ENCODE measurements around the gene MYCBPAP.

The MYCBPAP gene

DNA sequence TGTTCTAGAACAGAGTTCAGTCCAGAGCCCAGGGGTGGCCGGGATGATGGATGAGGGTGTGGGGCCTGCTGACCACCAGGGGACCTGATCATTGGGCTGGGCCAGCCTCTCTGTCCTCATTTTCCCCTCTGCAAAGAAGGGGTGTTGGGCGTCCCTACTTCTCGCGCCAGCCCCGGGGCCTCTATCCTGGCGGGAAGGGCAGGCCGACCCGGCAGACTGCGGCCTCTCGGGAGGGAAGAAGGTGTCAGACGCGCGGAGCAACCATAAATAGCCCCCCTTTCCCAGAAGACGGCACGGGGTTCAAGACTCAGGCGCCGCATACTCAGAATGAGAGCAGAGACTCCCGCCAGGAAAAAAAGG, 50.3 kb downstream of the MYCBPAP start:
- DNase-seq: no peak

DNA sequence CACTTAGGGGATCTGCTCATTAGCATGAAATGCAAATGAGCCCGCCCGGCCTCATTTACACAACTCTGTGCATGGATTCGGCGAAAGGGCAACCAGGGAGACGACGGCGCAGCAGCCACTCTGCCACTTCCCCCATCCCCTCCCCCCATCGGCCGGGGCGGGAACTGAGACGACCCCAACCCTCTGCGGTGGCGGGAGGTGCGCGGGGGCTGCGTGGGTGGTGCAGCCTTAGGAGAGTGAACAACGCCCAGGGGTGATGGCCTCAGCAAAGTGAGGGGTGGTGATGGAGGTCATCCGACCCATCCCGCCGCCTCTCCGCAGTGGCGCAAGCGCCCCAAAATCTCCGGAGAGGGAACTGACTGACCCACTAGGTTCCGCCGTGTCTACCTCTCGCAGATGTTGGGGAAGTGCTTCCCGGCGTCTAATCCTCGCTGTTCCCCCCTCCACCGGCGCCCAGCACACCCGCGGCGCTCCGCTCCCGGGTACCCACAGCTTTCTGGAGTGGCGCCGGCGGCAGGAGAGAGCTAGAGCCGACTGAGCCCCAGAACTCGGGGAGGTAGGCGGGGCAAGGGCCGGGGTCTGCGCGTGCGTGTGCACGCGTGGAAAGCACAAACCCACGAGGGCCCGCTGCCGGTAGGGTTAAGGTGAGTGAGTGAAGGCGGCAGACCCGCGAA, 50.8 kb downstream of the MYCBPAP start:
- no peak for DNase-seq

DNA sequence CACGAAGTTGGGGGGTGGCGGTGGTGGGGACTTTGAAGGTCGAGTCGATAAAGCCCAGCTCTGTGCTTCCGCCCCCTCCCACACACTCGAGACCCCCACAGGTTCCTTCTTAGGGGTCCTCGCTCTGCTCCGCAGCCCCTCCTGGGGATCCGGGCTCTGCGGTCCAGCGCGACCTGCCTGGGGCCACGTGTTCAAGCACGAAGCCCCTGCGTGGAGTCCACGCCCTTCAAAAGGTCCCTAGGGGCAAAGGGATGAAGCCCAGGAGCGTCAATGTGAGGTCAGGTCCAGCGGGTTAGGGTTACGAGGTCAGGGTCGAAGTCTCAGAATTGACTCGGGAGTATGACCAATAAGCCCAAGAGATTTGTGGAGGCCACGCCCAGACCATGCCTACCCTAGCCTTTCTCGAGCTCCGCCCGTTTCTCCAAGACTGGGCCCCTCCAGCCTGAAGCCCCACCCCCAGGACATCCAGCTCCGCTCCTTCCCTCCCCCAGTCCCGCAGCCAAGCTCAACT, 51.5 kb downstream of the MYCBPAP start:
- DNase-seq: peak; percentile 33

DNA sequence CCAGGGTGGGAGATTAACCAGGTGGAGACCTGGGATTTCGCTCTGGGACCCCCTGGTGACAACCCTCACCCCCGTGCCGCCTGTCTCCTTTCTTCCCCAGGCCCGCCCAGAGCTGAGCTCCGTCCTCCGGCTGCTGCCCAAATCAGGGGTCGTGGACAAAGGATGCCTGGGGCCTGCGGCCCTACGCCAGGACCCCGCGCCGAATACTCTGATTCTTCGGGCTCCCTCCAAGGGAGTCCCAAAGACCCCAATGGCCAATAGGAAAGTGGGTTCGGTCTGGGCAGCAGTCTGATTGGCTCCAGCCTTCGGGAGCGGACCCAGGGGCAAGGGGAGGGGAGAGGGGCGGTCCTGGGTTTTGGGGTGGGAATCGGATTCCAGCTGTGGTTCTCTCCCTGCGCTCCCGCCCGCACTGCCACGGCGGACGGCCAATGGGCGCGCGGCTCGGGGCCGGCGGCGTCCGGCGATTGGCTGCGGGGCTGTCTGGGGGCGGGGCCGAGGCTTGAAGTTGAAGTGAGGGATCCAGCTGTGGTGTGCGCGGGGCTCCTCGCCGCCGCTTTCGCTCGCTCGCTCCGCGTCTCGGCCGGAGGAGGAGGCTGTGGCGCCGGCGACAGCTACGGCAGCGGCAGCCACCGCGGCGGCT, 52.1 kb downstream of the MYCBPAP start, which contains the start of gene CACNA1G:
Gene CACNA1G (plus strand): TSS at position 531 of the 640 bp plus-strand sequence. CDS start 745 bp downstream, outside the sequence.
- DNase-seq: peak; percentile 90

DNA sequence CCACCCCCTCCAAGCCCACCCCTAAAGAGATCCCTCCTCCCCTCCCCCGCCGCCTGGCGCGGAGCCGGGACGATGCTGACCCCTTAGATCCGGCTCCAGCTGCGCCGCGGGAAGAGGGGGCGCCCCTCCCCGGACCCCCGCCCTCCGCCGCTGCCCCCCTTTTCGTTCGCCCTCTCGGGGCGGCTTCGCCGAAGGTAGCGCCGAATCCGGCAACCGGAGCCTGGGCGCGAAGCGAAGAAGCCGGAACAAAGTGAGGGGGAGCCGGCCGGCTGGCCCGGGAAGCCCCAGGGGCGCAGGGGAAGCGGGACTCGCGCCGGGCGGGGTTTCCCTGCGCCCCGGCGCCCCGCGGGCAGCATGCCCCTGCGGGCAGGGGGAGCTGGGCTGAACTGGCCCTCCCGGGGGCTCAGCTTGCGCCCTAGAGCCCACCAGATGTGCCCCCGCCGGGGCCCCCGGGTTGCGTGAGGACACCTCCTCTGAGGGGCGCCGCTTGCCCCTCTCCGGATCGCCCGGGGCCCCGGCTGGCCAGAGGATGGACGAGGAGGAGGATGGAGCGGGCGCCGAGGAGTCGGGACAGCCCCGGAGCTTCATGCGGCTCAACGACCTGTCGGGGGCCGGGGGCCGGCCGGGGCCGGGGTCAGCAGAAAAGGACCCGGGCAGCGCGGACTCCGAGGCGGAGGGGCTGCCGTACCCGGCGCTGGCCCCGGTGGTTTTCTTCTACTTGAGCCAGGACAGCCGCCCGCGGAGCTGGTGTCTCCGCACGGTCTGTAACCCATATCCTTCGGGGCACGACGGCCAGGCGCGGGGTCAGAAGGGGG, 52.9 kb downstream of the MYCBPAP start:
- peak; percentile 26 for DNase-seq

DNA sequence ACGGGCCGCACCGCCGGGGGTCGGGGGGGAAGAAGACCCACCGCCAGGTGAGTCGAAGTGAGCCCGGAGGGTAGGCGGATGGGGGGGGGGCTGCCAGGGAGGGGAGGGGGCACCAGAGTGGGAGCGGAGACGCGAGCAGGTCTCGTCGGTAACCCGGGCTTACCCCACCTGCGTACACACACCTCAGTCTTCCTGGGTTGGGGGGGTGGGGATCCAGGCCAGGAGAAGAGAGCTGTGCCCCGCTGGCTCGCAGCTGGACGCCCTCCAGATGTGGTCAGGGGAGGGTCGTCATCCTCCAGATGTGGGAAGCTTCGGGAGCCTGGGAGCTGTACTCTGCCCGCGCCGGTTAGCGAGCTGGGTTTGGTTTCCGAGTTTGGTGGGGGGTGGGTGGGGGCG, 53.5 kb downstream of the MYCBPAP start:
- no peak for DNase-seq

DNA sequence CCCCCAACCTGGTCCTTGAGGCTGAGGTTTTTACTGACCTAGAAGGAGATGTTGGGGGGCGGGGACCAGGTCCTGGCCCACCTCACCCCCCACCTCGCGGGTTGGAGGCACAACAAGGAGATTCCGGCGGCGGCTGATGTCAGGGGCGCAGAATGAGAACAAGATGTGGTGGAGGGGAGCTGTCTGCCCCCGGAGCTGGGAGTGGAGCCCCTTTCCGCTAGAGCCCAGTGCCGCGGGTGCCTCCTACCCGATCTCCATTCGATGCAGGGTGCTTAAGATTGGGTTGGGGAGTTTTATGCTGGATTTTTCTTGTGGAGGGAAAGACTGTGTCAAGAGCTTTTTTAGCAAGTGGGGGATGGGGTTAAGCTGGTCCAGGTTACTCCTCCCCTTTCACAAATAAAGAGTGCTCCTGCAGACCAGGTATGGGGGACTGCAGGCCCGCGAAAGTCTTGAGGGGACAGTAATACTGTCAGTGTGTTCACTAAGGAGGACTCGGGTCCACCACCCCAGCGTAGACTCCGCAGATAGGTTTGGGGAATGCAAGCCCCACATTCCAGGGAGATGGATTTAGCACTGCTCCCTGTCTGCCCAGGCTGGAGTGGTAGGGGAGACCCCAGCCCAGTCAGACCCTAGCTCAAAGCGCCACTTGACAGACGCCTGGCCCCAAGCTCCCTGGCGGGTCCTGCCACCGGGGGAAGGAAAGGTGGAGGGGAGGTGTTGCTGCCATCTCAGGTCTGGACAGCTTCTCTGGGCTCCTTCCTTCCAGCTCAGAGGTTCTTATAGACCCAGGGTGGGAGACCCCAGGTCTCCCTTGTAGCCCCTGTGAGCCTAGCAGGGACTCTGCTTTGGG, 54.2 kb downstream of the MYCBPAP start:
- no peak for DNase-seq

DNA sequence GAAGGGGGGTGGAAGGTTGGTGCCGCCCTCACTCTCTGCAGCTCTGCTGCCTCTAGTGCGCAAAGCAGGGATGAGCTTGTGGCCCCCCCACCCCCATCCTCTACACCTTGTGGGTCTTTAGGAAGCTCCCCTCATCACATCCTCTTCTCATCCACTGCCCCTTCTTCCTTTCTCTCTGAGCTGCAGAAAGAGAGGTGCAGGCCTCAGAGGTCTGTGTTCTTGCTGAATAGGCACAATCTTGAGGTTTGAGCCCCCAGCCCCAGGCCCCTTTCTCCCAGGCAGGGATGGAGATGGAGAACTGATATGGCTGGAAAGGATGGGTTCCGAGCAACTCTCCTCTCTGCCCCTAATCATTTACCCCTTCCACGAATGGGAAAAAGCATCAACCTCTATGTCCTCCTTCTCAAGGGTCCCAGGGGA, 54.9 kb downstream of the MYCBPAP start:
- DNase-seq: no peak

DNA sequence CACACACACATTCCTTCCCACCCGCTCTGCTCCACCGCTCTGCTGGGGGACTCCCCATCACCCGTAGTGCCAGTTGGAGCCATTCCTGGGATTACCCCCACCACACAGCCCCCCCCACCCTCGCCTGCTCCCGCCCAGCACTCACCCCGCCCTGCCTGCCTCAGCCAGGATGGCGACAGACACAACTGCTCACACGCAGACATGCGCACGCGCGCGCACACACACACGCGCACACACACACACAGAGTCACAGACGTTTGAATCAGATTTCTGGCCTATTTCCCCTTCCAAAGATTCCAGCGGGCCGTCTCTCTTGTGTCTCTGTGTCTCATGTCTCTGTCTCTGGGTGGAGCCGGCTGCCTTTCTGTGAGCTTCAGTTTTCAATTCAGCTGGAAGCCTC, 56.7 kb downstream of the MYCBPAP start:
- DNase-seq: no peak

DNA sequence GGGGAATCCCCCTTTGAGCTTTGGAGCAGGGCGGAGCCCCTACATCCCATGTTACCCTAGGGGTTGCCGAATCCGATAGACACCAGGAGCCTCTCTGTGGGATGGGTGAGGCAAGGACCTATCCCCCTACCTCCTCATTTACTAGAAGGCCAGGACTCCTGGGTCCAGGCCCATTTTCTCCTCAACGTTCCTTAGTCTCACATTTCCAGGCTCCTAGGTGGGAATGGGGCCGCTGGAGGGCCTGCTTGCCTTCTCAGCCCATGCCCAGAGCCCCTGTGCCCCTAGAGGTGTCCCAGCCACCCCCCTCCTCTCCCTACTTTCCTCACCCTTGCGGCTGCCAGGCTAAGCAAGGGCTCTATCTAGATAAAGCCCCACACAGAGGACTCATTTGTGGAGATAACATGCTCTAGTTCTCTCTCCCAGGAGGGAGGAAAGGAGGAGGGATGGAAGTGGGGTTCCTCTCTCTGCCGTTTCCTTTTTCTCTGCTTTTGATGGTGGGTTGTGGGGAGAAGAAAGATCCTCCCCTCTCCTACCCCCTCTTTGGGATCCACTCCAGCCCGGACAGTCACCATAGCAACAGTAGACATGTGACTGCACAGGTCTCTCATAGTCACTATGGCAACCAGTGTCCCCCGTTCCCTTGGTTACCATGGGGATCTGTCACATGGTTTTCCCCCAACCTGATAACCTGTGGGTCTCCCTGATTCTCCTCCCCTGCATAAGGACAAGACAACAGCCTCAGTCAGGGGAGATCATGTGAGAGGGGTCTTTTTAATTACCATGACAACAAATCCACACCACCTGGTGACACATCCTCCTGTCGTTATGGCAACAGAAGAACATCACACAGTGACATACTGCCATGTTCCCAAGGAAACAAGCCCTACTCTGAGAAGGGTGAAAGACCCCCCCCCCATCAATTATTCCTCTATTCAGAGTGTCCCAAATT, 57.4 kb downstream of the MYCBPAP start:
- DNase-seq: peak; percentile 42

DNA sequence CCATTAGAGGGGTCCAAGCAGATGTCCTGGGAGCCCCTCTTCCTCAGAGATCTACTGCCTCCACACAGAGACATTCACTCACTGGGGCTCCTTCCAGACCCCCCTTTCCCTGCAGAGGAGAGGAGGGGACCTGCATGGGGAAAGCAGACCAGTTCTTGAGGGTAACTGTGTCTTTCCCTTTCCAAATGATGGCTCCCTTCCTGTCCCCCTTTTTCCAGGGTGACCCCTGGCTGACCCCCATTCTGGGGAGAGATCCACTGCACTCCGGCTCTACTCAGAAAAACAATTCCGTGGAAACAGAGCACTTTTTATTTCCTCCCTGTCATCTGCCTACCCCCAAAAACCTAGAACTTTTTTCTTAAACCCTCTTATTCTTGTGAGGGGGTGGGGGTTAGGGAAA, 58.6 kb downstream of the MYCBPAP start:
- no peak for DNase-seq

DNA sequence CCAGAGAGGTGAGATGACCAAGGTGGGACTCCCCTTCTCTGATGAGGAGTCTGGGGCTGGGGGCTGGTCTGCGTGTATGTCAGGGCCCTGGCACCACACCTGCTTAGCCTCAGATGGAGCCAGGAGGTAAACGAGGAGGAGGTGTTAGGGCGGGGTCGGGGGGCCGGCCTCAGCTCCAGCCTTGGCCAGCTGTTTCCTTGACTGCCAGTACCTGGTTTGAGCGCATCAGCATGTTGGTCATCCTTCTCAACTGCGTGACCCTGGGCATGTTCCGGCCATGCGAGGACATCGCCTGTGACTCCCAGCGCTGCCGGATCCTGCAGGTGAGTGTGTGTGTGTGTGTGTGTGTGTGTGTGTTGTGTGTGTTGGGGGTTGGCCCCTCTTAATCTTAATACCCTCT, 60.4 kb downstream of the MYCBPAP start:
- DNase-seq: no peak

DNA sequence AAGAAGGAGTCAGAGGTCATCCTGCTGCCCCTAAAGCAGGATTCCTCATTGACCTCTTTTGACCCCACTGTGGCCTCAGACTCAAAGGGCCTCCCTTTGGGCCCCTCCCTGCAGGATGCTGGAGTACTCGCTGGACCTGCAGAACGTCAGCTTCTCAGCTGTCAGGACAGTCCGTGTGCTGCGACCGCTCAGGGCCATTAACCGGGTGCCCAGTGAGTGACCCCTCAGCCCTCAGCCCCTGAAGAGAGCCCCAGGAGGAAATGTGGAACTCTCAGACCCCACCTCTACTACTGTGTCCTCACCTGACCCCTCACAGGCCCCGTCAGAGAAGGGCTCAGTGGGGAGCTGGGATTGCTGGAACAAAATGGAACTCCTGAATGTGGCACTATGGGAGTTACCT, 61.4 kb downstream of the MYCBPAP start:
- DNase-seq: no peak

DNA sequence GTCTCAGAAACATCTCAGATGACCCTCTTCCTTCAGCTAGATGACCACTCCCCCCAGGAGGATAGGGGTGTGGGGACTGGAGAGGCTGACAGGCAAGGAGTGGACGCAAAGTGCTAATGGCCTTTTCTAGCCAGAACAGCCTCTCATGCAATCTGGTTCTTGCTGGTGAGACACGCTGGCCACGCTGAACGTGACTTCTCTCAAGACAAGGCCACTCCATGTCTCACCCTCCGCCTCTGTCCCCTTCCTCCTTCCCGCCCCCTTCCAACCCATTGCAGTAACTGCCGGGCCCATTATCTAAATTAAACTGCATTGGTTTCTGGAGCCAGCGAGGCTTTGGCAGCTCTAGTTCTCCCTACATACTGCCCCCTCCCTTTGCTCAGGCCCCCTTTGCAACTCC, 61.8 kb downstream of the MYCBPAP start:
- DNase-seq: no peak

DNA sequence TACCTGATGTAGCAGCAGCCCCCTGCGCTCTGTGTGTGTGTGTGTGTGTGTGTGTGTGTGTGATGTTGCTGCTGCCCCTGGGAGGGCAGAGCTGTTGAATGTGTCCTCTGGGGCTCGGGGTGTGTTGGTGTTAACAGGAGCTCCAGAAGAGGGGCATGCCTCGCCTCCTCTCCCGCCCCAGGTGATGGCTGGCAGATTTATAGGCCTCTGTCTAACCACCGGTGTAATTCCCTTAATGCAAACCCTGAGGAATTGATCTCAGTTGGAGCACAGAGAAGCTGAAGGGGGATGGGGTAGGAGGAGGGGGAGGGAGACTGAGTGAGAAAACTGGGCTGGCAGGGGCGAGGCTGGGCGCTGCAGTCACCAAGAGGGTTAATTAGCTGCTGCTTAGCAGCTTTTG, 62.3 kb downstream of the MYCBPAP start:
- DNase-seq: no peak

DNA sequence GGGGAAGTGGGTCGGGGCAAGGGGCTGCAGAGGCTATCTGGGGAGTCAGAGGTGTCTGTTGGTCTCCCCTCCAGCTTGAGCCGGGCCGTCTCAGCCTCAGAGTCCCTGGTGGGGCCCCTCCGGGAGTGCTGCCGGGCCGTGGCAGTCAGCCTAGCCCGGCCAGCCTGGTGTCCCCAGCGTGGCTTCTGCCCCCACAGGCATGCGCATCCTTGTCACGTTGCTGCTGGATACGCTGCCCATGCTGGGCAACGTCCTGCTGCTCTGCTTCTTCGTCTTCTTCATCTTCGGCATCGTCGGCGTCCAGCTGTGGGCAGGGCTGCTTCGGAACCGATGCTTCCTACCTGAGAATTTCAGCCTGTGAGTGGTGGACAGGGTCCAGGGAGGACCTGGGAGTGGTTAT, 63.4 kb downstream of the MYCBPAP start:
- DNase-seq: no peak

DNA sequence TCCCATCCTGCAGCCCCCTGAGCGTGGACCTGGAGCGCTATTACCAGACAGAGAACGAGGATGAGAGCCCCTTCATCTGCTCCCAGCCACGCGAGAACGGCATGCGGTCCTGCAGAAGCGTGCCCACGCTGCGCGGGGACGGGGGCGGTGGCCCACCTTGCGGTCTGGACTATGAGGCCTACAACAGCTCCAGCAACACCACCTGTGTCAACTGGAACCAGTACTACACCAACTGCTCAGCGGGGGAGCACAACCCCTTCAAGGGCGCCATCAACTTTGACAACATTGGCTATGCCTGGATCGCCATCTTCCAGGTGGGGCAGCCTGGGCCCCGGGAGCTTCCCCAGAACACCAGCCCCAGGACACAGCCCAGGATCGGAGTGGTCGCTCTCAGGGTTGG, 64.3 kb downstream of the MYCBPAP start:
- no peak for DNase-seq

DNA sequence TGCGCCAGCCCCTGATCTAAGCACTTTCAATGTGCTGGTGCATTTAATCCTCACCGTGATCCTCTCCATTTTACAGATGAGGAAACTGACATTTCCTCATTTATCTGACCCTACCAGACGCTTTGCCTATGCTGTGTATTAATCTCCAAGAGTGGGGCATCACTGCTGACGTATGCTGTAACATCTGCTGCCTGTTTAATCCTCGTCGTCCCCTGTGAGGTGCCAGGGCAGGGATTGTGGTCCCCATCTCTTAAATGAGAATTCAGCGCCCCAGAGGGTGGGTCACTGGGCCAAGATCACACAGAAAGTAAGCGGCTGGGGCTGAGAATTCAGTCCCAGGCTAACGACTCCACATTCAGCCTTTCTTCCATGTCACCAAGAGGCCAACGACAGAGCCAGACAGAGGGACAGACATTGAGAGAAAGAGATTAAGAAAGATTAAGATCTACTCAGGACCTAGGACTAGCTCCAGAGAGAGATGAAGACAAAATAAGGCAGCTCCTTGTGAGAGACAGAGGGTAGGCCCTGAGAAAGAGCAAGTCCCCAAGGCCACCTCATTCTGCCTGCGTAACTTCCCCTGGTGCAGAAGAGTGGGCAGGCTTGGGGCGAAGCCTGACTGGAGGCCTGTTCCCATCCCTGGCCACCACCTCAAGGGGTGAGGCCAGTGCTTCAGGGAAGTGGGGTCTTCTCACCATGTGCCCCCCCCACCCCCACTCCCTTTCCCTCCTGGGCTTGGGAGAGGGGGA, 65.8 kb downstream of the MYCBPAP start:
- no peak for DNase-seq

DNA sequence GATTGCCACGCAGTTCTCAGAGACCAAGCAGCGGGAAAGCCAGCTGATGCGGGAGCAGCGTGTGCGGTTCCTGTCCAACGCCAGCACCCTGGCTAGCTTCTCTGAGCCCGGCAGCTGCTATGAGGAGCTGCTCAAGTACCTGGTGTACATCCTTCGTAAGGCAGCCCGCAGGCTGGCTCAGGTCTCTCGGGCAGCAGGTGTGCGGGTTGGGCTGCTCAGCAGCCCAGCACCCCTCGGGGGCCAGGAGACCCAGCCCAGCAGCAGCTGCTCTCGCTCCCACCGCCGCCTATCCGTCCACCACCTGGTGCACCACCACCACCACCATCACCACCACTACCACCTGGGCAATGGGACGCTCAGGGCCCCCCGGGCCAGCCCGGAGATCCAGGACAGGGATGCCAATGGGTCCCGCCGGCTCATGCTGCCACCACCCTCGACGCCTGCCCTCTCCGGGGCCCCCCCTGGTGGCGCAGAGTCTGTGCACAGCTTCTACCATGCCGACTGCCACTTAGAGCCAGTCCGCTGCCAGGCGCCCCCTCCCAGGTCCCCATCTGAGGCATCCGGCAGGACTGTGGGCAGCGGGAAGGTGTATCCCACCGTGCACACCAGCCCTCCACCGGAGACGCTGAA, 67.5 kb downstream of the MYCBPAP start:
- DNase-seq: no peak

DNA sequence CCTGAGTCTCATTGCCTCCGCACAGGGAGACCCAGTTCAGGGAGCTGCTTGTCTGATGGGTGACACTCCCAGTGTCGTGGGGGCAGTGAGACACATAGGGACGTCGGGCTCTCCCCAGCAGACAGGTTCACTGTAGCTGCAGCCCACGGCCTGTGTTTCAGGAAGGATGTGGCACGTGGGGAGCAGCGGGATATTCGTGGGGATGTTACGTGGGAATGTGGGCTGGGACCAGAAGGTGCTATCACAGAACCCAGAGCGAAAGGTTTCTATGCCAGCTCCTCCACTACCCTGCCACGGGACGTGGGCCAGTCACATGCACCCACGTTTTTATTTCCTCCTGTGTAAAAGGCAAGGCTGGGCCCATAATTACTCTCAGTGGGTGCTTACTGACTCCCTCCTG, 68.6 kb downstream of the MYCBPAP start:
- DNase-seq: no peak
